VCaP (cell line): ENCODE data around the gene DOCK10.

Source experiments
- H3K27ac ChIP-seq: fragments of 450-650 bp; 2 replicates; pipeline ENCODE4 v1.5.1; 2017
- TF ChIP-seq, protein P1 (sequence below): fragments of 450-650 bp; conservative IDR thresholded peaks from 2 replicates; pipeline ENCODE4 v1.5.1; 2017; ENCODE audit warnings: mild to moderate bottlenecking, moderate library complexity

Gene DOCK10

DNA sequence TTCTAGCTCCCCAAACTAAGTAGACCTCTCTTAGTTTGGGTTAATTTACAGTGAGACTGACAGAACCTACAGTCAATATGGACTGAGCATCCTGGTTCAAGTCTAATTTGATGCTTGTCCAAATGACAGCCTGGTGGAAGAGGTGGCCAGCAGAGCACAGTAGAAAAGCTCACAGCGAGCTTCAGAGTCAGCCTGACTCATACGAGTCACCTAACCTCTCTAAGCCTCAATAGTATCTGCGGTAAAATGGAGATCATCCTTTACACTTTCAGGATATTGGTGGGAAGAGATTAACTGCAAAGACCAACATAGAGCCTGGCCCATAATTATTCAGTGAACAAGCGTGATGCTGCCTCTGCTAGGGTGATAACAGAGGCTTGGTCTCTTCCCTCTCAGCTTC lies 54.5 kb downstream of the DOCK10 start:
- H3K27ac ChIP-seq, result no peak overlapping the region
- TF ChIP-seq, protein P1, sequence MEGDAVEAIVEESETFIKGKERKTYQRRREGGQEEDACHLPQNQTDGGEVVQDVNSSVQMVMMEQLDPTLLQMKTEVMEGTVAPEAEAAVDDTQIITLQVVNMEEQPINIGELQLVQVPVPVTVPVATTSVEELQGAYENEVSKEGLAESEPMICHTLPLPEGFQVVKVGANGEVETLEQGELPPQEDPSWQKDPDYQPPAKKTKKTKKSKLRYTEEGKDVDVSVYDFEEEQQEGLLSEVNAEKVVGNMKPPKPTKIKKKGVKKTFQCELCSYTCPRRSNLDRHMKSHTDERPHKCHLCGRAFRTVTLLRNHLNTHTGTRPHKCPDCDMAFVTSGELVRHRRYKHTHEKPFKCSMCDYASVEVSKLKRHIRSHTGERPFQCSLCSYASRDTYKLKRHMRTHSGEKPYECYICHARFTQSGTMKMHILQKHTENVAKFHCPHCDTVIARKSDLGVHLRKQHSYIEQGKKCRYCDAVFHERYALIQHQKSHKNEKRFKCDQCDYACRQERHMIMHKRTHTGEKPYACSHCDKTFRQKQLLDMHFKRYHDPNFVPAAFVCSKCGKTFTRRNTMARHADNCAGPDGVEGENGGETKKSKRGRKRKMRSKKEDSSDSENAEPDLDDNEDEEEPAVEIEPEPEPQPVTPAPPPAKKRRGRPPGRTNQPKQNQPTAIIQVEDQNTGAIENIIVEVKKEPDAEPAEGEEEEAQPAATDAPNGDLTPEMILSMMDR, result no peak

DNA sequence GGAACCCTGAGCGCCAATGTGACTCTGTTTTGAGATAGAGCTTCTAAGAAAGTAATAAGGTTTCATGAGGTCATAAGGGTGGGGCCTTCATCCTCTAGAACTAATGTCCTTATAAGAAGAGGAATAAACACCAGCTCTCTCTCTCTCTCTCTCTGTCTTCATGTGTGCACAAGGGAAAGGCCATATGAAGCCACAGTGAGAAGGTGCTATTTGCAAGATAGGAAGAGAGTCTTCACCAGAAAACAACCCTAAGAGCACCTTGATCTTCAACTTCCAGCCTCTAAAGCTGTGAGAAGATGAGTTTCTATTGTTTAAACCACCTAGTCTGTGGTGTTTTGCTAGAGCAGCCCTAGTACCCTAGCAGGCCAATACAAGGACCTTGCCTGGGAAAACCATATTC lies 55.8 kb downstream of the DOCK10 start:
- H3K27ac ChIP-seq, result no peak overlapping the region

DNA sequence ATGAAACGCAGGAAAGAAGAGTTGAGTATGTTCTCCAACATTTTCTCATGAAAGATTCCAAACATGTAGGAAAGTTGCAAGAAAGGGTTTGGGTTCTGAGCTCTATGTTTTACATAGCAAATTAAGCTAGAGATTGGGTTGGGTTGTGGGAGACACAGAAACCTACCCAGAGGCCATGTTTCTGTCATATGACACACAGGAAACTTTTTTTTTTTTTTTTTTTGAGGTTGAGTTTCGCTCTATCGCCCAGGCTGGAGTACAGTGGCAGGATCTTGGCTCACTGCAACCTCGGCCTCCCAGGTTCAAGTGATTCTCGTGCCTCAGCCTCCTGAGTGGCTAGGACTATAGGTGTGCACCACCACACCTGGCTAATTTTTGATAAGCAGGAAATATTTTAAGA lies 57.6 kb downstream of the DOCK10 start:
- no peak overlapping the region for H3K27ac ChIP-seq
- TF ChIP-seq, protein P1, result no peak

More for the DNA sequence above, 55.8 kb downstream of the DOCK10 start:
- TF ChIP-seq, protein P1, result no peak

DNA sequence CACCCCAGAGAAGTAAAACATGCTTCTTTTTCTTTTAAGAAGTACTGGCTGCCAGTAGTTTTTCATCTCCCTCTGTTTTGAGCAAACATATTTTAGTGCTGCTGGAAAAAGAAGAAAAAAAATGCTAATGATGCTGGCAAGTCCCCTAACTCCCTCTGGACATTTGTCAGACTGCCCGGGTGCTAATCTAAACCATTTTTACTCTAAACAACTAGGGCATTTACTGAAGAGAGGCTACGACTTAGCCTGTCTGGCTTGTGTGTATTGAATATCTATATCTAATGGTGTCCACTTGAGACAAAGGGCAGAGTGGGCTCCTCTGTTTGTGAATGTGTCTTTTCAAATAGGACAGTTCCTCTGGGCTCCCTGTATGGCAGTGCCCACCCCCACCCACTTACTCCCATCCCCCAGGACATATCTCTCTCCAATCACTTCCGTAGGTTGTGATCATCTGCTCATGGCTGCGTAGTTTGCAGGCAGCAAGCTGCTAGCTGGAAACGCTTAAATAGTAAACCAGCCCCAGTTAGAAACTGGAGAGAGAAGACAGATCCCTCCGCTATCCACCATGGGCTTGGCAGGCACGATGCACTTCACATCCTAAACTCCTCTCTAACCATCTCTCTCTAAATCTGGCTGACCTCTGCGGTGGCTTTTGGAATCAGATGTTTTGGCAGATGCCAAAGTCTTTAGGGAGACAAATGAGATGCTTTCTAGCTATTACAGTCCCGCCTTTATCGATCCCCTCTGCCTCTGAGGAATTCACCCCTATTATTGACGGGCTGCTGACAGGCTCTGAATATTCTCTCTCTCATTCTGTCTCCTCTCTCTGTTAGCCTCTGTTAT lies 58.3 kb downstream of the DOCK10 start:
- no peak overlapping the region for H3K27ac ChIP-seq
- TF ChIP-seq, protein P1, result no peak

DNA sequence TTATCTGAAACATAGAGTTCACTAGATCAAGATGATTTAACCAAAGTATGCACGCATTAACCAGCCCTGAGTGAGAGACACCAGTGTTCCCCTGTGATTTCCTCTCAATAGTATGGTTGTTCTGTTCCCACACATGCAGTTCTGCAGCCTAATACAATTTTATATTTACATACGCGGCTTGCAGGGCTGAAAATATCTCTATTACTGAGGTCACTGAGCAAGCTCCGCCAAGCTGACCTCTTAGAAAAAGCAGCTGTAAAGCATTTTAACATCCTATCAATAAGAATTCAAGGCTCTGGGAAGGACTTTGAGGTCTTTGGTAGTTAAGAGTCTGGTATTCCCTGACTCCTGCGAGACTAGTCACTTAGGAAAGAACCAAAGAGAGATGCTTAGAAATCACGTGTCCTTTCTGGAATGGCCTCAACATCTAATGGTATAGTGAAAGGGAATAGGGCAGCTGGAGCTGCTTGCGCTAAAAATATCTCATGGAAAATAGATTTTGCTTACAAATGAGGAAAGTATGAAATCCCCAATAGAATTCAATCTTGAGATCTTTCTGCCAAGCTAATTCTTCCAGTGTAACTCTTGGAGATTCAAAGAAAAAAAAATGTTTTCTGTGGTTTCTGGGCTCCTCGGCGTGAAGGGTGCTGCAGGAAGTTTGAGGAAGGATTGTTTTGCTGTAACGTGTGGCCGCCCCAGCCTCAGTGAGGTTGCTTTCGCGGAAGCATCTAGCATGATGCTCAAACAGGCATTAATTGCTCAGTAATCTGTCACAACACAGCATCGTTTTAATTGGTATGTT lies 59.2 kb downstream of the DOCK10 start:
- TF ChIP-seq, protein P1, result no peak
- no peak overlapping the region for H3K27ac ChIP-seq

DNA sequence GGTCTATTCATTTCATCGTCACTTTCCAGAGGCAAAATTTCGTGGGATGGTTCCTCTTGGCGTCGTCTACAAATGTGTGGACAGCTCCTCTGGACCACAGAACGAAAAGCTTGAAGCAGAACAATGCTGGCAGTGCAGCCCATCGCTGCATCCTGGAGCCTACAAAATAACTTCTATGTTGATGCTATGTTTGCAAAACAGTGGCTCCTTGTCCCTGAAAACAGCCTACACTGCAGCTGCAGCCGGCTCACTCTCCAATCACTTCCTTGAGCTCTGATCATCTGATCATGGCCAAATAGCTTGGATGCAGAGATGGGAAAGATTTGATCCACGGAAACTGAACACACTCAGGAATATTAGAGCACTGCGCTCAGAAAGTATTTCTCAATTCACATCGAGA lies 60.0 kb downstream of the DOCK10 start:
- TF ChIP-seq, protein P1, result no peak
- no peak overlapping the region for H3K27ac ChIP-seq

DNA sequence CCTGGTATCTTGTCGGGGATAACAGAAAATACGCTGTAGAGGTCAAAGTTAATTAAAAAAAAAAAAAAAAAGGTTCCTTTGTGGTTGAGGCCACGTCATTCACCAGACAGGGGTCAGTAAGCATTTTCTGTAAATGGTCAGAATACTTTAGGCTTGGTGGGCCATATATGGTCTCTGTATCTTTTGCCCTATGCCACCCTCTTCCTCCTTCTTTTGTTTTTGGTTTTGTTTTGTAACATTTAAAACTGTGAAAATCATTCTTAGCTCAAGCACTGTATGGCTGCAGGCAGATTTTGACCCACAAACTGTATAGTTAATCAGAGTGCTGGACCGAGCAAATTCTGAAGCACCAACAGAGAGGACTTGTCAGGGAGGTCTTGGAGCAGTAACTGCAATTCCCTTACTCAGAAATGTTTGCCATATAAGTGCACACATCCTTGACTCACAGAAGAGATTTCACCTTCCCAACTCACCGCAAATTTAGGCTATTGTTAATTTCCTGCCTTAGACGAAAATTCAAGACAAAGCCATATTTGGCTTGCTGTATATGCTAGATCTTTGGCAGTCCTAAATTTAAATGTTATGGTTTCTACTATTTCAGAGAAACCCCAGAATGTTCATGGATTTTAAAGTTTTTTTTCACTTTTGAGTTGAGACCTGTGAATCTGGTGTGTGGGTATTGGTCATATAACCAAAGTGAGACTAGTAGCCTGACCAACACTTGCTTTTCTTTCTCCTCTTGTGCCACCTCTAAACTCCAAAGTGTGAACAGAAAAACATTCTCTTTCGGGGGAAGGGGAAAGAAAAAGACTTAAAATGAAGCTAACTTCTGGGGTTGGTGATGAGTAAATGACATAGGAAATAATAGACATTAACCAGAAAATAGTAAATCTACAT lies 65.4 kb downstream of the DOCK10 start:
- TF ChIP-seq, protein P1, result no peak
- H3K27ac ChIP-seq, result no peak overlapping the region
